DMS153 (cell line): ENCODE data around the gene DSN1.

ENCODE experiments used
- DNase-seq: peaks from one replicate; lab custom pipeline; 2025; lab: John Stamatoyannopoulos, UW

The DSN1 gene

DNA sequence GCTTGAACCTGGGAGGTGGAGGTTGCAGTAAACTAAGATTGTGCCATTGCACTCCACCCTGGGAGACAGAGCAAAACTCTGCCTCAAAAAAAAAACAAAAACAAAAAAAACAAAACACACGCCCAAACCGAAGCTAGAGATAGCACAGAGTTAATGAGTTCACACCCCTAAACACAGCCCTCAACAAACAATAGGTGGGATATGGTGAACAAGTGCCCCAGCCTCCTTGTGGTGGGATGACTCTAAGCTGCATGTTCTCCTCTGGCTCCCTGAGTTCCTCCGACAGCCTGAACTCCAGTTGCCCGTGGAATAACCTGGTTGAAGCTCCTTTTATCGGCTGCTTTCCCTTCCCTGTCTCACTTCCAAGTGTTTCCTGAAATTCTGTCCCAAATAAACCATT lies 22.1 kb upstream of the DSN1 start:
- no peak for DNase-seq

DNA sequence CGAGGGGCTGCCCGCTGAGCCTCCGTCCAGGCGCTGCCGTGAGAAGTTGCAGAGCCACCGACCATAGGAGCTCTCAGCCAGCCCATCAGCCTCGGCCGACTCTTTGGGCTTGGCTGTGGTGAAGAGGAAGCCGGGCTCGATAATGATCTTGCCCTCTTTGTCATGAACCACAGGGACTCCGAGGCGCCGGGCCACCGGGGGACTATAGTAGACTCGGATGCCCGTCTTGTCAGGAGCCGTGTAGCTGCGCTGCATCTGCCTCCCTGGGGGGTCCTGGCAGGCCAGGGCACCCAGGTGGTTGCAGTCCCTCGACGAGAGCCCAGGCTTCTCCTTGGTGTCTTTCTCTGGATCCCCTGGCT lies 20.5 kb upstream of the DSN1 start:
- DNase-seq, result no peak

DNA sequence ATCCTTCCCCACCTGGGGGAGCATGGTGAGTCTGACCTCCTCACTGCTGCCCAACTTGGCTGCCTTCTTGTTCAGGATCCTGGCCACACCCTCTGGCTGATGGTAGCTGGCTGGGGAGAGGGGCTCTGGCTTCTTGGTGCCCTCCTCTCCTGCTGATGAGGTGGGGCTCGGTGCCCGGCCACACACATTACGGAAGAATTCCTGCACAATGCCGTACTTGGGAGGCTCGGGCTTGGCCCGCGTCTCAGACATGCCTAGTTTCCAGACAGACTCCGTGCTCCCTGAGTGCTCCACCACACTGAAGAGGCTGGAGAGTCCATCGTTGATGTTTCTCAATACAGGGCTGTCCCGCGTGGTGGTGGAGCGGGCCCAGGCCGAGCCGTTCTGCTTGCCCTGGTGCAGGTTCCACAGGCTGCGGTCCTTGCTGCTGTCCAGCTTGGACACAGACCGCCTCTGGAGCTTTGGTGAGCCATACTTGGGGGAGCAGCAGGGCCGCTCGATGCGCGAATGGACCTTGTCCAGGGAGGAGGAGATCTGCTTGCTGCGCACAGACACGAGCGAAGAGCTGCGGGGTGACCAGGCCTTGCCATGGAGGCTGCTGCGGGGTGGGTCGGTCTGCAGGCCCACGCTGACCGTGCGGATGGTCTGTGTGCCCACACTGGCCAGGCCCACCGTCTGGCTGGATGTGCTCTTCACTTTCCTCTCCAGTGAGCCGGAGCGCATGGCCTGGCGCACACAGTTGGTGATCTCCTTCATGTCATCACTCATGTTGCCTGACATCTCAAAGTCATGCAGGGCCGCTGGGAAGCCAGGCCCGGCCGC lies 19.9 kb upstream of the DSN1 start:
- no peak for DNase-seq

DNA sequence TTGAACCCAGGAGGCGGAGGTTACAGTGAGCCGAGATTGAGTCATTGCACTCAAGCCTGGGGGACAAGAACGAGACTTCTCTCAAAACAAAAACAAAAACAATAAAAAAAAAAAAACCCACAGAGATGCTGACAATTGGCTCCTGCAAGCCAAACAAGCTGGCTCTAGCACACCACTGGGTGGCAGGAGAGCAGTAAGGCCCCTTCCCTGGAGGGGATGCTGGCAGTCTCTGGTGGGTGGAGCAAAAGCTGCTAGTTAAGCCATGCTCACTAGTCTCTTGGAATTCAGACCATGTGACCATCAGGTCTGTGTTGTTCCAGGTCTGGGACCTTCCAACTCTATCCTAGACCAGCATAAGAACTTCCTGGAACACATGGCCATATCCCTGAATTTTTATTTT lies 18.9 kb upstream of the DSN1 start:
- no peak for DNase-seq

DNA sequence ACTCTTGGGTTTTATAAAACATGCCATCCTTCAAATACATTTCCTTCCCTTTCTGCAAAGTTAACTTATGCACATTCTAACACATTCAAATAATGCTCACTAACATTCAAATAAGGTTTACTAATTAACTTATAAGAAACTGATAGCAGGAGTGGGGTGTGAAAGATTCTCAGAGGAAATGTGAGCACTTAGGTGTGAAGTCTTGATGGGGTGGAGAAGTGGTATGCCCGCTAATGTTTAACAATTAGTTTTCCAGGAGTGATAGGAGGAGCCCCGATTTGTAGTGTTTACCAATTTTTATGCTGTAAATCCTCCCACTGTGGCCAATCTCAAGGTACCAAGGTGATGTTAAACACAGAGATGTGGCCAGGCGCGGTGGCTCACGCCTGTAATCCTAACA lies 18.3 kb upstream of the DSN1 start:
- DNase-seq, result no peak

DNA sequence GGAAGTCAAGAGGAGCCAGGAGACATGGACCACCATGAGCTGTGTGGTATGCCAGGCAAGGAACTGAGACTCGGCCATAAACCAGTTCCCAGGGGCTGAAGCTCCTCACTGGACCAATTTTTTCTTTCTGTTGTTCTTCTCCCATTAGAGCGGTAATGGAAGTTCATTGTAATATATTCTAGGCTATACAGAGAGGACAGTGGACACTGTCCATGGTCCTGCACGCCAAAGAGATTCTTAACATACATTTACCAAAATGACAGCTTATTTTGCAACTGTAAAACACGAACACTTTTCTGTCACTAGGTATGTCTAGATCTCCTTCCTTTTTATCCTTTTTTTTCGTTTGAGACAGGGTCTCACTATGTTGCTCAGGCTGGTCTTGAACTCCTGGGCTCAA lies 13.1 kb upstream of the DSN1 start:
- no peak for DNase-seq

DNA sequence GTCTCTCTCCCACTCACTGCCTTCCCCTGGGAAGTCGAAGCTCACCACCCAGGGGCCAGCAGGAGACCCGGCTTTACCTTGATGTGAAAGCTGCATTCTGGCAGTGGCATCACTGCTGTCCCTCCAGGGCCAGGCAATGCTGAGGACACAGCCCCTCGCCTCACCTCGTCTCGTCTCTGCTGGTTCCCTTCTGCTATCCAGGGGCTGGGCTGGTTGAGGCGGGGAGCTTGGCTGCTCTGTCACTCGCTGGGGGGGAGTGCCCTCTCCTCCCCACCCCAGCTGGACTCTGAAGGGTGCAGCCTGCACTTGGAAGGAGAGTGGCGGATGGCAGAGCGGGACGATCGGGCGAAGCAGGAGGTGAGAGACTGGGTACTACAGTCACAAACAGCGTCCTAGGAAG lies 12.7 kb upstream of the DSN1 start:
- DNase-seq, result no peak

DNA sequence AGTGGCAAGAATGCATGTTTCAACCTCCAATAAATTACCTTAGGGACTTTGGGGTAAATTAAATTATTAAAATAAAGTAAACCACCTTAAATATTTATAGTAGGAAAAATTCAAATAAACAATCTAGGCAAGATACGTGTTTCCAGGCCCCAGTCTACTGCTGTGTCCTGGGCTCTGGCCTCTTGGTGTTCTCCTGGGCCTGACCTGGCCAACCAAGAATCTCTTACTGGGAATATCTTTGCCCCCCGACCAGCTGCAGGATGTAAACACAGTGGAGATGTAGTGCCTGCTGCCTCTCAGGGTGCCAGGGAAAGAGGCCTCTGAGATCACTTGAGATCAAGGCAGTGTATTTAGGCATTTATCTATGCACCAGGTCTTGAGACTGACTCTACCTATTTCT lies 11.7 kb upstream of the DSN1 start:
- DNase-seq, result no peak

DNA sequence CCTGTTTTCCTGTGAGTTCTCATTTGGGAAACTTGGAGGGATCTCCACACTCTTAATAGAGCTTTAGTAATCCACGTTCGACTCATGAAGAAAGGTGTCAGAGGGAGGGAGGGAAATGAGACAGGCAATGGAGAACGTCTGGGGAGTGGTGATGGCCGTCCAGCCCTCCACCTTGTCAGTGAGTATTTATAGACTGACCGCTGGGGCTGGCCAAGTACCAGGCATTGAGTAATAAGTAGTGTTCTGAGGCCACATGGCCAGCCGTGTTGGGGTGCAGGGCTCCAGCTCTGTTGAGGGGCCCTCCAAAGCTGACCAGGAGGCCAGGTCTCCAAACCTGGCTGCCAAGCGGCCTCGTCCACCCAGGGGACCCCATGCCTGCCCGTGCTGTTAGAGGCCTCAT lies 11.3 kb upstream of the DSN1 start:
- no peak for DNase-seq

DNA sequence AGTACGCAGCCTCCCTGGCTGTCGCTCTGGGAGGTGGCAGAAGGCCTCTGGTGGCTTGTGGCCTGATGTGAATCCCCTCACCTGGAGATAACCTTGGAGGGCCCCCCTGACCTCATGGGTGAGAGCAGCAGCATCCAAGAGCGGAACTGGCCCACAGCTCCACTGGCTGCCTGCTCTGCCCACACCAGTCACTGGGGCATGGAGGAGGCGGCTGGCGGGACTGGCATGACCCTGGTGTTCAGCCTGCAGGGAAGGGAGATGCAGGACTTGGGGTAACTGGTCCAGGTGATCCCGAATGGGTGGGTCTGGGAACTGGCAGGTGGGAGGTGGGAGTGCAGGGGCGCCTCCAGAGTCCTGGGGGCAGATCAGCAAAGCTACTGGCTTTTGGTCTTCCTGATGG lies 10.6 kb upstream of the DSN1 start:
- DNase-seq, result no peak

DNA sequence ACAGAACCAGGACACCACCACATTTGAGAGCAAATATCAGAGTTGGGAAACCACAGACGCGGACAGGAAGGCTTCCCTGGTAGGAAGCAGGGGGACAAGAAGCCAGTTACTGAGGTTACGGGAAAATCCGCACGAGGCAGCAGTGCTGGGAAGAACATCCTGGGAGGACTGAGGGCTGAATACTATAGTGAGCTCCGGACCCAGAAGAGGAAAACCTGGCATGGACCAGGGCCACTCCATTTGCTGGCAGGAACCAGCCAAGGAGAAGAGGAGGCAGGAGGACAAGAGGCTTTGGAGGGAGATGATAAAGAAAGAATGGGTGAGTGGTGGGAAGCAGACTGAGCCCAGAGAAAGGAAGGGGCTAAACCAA lies 6.1 kb upstream of the DSN1 start:
- no peak for DNase-seq

DNA sequence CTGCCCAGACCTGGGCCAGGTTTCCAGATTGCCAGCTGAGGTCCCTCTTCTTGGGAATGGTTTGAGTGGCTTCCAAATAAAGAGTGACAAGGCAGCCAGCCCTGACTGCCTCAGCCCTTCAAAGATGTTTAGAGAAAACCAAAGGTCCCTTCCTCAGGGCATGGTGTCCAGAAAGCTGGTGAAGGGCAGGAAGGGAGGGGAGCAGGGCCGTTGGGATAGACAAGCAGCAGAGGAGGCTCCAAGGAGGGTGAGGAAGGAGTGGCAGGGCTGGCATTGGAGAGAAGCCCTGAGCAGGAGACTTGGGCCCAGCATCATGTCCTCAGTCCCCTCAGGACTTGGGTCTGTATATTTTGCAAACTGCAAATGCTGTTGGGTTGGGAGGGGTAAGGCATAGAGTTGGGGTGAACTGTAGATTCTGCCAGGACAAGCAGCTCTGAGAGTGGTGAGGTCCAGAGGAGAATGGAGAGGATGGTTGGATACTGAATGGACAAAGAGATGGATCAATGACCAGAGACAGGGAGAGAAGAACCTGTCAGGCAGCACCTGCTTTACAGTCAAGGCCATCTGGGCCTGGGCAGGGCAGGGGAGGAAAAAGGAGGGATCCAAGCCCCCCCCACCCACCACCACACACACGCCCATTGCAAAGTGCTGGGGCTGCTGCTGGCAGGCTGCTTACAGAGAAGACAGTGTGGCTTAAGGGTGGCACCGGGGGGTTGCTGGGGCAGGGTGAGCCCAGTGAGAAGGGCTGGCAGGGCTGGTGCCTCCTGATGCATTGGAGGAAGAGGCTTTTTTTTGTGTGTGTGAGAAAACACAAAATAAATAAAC lies 5.5 kb upstream of the DSN1 start:
- no peak for DNase-seq

DNA sequence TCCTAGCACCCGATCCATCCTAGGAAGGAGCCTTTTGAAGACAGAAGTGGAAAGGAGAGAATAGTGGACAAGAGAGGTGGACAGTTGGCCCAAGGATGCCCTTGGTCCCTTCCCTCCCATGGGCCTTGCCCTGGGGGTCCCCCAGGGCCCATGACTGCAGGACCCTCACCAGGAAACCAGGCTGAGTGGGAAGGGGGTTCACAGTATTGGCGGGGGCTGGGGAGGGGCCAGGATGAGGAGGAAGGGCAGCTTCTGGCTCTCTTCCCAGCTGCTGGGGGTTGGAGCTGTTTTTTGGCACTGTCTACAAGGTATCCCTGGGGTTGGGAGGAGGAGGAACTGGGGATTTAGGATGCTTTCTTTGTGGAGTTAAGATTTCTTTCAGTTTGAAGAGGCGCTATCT lies 4.0 kb upstream of the DSN1 start:
- DNase-seq, result no peak

DNA sequence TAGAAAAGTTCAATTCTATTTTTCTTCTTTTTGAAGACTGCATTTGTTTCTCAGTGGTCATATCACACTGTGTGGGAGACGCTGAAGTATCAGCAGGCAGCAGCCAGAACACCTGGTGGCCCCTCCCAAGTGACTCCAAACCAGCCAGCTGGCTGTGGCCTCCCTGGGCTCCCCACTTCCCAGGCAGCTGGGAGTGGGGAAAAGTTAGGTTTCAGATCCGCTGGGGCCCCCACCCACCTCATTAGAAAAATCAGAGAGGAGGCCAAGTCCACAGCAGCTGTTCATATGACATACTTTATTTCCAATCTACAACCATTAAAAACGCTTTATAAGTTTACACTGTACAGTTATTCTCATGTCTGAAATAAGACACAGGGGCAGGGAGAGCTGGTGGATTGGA lies 3.6 kb upstream of the DSN1 start:
- no peak for DNase-seq

DNA sequence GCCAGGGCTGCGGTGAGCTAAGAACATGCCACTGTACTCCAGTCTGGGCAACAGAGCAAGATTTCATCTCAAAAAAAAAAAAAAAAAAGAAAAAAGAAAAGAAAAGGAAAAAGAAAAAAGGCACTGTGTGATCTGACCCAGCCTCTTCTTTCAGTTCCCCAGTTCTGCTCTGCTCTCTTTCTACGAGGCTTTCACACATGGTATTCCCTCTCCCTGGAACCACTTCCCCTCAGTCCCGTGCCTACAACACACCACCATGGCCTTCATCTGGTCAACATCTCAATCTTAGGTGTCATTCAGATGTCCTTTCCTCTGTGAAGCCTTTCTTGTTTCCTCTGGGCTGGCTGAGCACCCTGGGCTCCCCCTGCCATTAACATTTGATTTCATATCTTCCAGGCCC lies 2.3 kb upstream of the DSN1 start:
- no peak for DNase-seq

DNA sequence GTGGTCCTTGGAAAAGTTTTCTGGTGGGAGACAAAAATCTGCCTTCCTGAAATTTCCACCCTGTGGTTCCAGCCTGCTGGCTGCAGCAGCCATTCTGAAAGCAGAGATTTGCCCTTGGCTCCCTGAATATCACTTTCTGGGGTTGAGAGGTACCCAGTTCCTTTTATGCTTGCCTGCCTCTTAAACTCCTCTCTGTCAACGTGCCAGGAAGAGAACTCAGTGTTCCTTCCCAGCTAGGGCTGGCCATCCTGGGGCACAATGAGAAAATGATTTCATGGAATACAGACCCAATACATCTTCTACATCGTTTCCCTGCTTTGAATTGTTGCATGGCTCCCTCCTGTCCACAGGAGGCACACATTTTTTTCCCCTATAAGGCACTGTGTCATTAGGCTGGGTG lies 1.6 kb upstream of the DSN1 start:
- no peak for DNase-seq

DNA sequence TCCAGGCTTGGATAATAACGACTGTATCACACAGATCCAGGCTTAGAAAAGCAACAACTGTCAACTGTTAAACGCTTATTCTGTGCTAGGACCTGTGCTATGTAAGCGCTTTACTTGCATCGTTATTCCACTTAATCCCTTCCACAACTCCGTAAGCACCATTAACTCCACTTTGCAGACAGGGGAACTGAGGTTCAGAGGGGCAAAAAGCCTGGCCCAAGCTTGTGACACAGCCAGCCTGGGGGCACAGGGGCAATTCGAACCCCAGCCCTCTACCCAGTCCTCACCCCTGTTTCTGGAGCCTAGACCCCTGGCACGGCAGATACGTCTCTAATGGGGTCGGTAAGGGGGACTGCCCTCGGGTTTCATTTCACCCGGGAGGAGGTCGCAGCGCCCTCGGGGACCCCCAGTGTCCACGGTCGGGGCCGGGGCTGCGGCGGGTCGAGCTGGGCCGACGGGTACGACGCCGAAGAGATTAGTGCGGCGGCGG lies 411 bp downstream of the DSN1 start:
- DNase-seq, result no peak

DNA sequence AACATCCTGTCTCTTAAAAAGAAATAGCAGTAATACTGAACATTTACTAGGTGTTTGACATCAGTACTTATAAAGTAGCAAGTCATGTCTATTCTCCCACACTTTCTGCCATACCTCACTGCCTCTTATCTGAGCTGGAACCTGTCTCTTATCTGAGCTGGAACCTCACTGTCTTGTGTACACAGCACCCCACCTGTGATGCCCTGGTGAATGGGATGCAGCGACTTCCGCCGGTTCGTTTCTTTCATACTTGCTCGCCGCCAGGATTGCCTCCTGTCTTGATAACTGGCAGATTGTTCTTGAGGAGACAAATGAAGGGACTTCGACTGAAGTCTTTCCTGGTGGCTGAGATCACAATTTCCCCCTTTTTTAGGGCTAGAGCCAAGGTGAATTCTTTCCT lies 2.9 kb downstream of the DSN1 start:
- no peak for DNase-seq

DNA sequence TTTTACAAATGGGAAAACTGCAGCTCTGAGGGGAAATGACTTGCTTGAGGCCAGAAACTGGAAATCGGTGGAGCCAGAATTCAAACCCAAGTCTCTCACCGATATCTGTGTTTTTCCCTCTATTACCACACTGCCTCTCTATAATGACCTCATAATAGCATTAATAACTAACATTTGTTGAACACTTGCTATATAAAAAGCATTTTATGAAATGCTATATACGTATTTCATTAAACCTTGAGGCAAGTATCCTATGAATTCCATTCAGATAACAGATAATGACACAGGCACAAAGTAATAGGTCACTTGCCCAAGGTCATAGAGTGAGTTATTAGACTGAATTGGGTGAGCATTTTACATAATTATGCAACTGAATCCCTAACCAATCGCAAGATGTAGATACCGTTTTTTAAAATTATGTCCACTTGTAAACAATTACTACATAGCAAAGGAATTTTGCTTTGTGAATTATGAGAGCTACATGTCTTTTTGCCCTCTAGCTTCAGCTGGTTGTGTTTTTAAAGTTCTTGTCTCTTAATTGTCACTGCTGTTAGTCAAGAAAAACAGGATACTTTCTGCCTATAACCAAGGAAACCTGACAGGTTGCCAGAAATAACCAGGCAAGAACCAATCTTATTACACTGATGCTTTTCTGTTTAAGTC lies 4.7 kb downstream of the DSN1 start:
- DNase-seq, result no peak

DNA sequence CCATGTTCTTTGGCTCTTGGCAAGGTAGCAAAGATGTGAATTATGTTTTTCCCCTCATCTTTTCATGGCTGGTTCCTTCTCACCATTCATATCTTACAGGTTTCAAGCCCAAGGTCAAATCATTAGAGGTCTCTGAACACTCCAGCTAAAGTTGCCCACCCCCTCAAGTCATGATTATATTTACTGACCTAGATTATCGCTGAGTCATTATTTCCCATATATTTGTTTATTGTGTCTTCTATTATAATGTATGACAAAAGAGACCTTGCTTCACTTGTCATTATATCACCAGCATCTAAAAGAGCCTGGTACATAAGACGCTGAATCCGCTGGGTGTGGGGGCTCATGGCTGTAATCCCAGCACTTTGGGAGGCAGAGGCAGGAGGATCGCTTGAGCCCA lies 12.4 kb downstream of the DSN1 start:
- no peak for DNase-seq

DNA sequence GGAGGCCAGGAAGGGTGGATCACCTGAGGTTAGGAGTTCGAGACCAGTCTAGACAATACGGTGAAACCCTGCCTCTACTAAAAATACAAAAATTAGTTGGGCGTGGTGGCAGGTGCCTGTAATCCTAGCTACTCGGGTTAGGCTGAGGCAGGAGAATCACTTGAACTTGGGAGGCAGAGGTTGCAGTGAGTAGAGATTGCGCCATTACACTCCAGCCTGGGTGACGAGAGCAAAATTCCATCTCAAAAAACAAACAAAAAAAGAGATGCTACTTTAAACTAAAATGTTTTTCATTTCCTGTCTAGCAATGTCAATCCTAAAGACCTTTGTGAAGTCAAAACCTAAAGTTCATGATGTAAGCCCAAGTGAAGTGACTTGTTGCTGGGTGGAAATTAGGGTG lies 12.9 kb downstream of the DSN1 start:
- DNase-seq, result no peak

DNA sequence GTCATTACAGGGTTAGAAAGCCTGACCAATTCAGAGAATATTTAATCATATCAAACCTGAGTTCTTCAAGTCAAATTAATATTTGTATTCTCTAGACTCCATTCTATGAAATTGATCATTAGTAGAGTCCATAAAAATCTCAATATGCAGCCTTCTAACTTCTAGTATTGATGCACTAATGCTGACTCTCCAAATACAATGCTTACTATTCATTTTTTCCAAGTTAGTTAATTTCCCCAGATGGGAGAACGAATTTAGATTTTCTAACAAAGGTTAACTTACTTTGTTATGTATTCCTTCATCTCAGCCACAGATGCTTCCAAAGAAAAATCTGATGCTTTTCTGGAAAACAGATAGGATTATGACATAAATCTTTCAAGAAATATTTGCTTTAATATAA lies 15.3 kb downstream of the DSN1 start:
- no peak for DNase-seq

DNA sequence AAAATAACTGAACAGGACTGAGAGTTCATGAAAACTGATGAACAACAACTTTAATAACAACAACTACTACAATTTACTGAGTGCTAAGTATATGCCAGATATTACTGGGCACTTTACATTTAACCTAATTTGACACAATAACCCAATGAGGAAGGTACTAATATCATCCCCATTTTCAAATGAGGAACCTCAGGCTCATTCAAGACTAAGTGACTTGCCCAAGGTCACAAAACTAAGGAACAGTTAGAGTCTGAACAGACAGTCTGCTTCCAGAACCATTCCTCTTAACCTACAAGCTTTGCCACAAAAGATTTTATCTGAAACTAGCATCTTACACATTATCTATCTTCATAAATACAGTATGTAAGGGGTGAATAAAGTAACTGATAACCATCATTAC lies 17.1 kb downstream of the DSN1 start:
- DNase-seq, result no peak
